Thyroid gland (tissue), 4 donors: ENCODE measurements around the gene SMCP.

Experiments
- POLR2A ChIP-seq, 2 donors: fragments of 450-650 bp; IDR thresholded peaks; one replicate each; pipeline ENCODE4 v1.6.1; 2017; ENCODE audit warnings: antibody characterized with exemption in 2 of 2, mild to moderate bottlenecking in 2 of 2, moderate library complexity in 1 of 2
- TF ChIP-seq, protein P1 (sequence below), 6 experiments: fragments of 200-600 bp in 3 of 6; fragments of 450-650 bp in 3 of 6; sonication (generic) in 3 of 6; IDR thresholded peaks; one replicate each; pipeline ENCODE4 v1.5.1; 2016 to 2019; ENCODE audit warnings: antibody characterized with exemption in 6 of 6, mild to moderate bottlenecking in 2 of 6, inconsistent platforms in 1 of 6, moderate library complexity in 1 of 6

DNA sequence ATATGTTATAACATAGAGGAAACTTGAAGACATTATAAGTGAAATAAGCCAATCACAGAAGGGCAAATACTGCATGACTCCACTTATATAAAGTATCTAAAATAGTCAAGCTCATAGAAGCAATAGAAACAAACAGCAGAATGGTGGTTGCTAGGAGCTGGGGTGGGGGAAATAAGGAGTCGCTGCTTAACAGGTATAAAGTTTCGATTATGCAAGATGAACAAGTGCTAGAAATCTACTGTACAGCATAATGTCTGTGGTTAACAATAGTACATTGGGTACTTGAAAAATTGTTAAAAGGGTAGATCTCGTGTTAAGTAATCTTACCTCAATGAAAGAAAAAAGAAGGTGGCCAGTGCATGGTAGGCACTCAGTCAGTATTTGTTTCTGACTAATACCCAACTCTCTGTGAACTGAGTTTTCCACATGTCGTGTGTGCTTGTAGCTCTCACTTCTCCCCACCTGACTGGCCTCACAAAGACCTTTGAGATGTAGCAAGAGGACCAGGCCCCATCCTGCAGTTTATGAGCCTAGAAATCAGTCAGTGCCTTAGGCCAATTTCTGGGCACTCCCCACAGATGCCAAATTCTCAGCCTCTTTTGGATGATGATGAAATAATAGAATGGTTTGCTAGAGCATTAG lies 54.2 kb downstream of the SMCP start:
- TF ChIP-seq, protein P1, sequence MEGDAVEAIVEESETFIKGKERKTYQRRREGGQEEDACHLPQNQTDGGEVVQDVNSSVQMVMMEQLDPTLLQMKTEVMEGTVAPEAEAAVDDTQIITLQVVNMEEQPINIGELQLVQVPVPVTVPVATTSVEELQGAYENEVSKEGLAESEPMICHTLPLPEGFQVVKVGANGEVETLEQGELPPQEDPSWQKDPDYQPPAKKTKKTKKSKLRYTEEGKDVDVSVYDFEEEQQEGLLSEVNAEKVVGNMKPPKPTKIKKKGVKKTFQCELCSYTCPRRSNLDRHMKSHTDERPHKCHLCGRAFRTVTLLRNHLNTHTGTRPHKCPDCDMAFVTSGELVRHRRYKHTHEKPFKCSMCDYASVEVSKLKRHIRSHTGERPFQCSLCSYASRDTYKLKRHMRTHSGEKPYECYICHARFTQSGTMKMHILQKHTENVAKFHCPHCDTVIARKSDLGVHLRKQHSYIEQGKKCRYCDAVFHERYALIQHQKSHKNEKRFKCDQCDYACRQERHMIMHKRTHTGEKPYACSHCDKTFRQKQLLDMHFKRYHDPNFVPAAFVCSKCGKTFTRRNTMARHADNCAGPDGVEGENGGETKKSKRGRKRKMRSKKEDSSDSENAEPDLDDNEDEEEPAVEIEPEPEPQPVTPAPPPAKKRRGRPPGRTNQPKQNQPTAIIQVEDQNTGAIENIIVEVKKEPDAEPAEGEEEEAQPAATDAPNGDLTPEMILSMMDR (IDR thresholded peaks at IDR 0.05): no peak
- TF ChIP-seq POLR2A (IDR thresholded peaks at IDR 0.05): no peak
